GM12874 (cell line): ENCODE results near the gene TMCC2.

ENCODE experiments used
- CTCF ChIP-seq: IDR thresholded peaks from 2 replicates; pipeline ENCODE4 v1.5.1; 2011; ENCODE audit warnings: low read depth, mild to moderate bottlenecking, control low read depth, low read length, moderate library complexity; ENCODE audit not compliant: insufficient read depth

The TMCC2 gene

DNA sequence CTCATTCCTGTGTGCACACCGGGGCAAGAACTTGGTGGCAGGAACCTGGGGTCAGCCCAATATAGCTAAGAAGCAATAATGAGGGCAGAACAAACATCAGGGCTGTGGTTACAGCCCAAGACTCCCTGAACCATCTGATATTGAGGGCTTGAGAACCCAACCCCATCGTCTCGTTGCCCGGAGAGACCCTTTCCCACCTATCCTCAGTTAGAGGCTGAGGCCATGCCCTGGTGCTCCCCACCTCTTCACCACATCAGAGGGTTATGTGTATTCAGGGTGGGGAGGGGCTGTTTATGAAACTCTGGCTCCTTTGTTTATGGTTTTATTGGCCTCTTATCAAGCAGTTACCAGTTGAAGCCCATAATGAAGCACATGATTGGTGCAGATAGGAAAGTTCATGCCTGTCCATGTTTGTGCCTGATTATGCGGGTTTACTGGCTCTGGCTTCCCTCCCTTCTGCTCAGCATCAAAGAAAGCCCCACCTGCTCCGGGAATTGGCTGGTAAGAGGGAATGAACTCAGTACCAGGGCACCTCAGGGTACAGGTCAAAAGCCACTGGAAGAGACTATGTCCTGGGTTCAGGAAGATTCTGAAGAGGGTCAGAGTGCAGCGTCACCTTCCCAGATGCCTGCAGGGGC lies 79.3 kb downstream of the TMCC2 start:
- TF ChIP-seq CTCF, result no peak

- TF ChIP-seq CTCF, result no peak
Observed at GRCh38 chr1:205309741-205310140, 82.0 kb downstream of the TMCC2 start.

DNA sequence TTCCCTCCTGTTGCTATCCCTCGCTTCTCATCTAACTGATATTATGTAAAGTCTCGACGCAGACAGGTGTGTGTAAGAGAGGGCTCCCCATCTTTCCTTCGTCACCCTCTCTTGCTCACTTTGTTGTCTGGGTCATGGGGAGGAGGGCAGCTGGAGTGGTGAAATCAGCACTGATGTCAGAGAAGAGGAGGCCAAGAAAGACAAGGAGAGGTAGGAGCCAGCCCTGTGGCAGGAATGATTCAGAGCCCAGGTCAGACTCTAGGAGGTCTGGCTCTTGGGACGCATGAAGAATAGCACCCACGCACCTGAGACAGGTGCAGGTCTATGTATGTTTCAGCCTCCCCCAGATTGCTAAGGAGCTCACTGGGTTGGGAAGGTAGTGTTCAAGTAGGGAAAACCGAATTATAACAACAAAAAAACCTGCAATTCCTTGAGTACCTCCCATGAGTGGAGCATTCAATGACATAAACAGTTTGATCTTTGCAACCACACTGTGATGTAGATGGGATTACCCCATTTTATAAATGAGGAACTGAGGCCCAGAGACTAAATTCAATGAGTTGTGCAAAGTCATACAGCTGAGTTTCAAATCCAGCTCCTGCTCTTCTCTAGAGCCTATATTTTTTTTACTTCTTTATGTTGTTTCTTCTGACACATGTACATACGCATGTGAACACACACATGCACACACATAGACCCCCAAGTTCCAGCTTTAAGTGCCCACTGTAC lies 83.4 kb downstream of the TMCC2 start:
- TF ChIP-seq CTCF, result no peak

GRCh38 chr1:205312866-205313562 lies 85.3 kb downstream of the TMCC2 start:
- TF ChIP-seq CTCF, result no peak

DNA sequence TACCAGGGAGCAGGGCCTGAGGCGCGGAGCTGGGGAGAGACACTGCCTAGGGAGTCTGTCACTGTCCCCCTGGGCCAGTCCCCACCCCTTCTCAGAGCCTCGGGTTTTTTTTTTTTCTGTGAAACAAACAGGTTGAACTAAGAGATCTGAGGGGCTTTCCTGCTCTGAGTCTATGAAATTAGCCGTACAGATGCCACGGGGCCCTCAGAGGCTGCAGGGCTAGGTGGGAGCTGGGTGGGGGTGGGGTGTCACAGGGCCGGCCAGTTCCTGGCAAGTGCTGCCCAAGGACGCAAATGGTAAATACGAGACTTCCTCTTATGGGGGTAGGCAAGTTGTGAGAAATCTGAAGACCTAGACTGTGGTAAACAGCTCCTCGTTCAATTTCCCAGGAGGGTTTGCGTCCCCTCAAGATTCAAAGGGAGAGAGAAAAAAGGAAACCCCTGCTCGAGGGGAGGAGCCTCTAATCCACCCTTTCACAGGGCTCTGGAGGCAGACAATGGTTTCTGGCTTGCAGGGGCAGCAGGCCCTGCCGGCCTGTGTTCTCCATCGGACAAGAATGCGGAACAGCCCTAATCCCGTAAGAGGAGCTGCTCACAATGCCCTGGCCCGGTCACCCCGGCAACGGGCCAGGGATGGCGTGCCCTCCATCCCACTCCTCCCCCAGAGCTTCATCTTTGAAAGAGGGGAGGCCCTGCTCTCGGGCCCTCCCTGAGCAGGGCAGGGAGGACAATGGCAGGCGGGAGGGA lies 86.0 kb downstream of the TMCC2 start:
- TF ChIP-seq CTCF, result no peak

DNA sequence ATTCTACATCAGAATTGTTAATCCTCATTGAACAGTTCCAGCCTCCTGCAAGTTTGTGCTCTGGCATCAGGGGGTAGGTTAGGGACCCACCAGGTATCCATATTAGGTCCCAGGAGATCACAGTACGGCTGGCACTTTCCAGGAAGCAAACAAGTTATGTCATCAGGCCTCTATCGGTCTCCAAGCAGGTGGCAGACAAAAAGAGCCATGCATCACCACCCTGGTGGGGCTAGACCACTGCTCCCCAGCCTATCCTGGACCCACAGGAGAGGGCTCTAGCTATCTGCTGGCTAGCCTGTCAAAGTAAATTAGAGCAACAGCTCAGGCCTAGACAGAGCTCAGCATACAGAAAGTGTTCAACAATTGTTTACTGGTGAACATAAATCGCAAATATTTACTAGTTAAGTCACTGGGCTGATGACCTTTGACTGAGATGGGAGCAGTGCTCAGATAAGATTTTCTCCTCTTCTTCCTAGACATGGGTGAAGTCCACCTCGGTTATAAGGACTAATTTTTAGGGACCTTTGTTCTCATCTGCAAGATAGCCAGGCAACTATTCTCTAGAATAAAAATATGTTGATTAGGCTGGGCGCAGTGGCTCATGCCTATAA lies 87.4 kb downstream of the TMCC2 start:
- TF ChIP-seq CTCF, result no peak
